Liver (tissue), 9 donors: ENCODE measurements around the gene RAD23B. TPM values are rescaled to one million over a fixed set of nuclear protein-coding genes. Genes with fewer than 3 reads are reported as not detected.

Source experiments
- DNase-seq: peaks from one replicate; pipeline ENCODE4 v3.0.0-alpha.2; 2017; ENCODE audit warnings: low spot score
- H3K27ac ChIP-seq, 2 donors: one replicate each; pipeline ENCODE4 v1.7.0; 2013; ENCODE audit warnings: inconsistent platforms in 2 of 2, low read length in 2 of 2, control low read depth in 1 of 2, low read depth in 1 of 2, mild to moderate bottlenecking in 1 of 2
- H3K27me3 ChIP-seq, 4 donors: one replicate each; pipeline versions ENCODE4 v1.6.1 to v1.7.0; 2013; ENCODE audit warnings: low read length in 3 of 4, inconsistent platforms in 1 of 4, mild to moderate bottlenecking in 1 of 4, moderate library complexity in 1 of 4; ENCODE audit not compliant: control insufficient read depth in 4 of 4, insufficient read depth in 4 of 4
- H3K36me3 ChIP-seq, 4 donors: one replicate each; pipeline versions ENCODE4 v1.6.1 to v1.7.0; 2013; ENCODE audit warnings: low read length in 3 of 4, mild to moderate bottlenecking in 3 of 4, low read depth in 1 of 4, moderate library complexity in 1 of 4; ENCODE audit not compliant: control insufficient read depth in 4 of 4, insufficient read depth in 3 of 4
- H3K4me1 ChIP-seq, 4 donors: one replicate each; pipeline versions ENCODE4 v1.6.1 to v1.7.0; 2013; ENCODE audit warnings: low read length in 3 of 4, mild to moderate bottlenecking in 3 of 4, moderate library complexity in 1 of 4; ENCODE audit not compliant: control insufficient read depth in 4 of 4, insufficient read depth in 4 of 4
- H3K4me3 ChIP-seq, 3 donors: one replicate each; pipeline versions ENCODE4 v1.6.1 to v1.7.0; 2013; ENCODE audit warnings: low read length in 3 of 3, control low read depth in 1 of 3, low read depth in 1 of 3, mild to moderate bottlenecking in 1 of 3
- H3K9ac ChIP-seq, 2 donors: one replicate each; pipeline ENCODE4 v1.7.0; 2013; ENCODE audit warnings: low read length in 2 of 2, mild to moderate bottlenecking in 2 of 2, moderate library complexity in 2 of 2, control low read depth in 1 of 2, low read depth in 1 of 2
- H3K9me3 ChIP-seq, 4 donors: one replicate each; pipeline versions ENCODE4 v1.6.1 to v1.7.0; 2013; ENCODE audit warnings: low read length in 3 of 4; ENCODE audit not compliant: control insufficient read depth in 4 of 4
- EGR1 ChIP-seq, 2 donors: IDR thresholded peaks; 2 replicates each; pipeline ENCODE4 v1.6.1; 2016 to 2018; ENCODE audit warnings: antibody characterized with exemption in 2 of 2, low read depth in 2 of 2
- FOXA1 ChIP-seq: IDR thresholded peaks from 2 replicates; pipeline ENCODE4 v1.6.1; 2016; ENCODE audit warnings: antibody characterized with exemption
- FOXA2 ChIP-seq: IDR thresholded peaks from 2 replicates; pipeline ENCODE4 v1.6.1; 2016; ENCODE audit warnings: antibody characterized with exemption
- GABPA ChIP-seq, 2 donors: IDR thresholded peaks in 1 of 2; conservative IDR thresholded peaks in 1 of 2; 2 replicates each; pipeline ENCODE4 v1.6.1; 2016; ENCODE audit warnings: antibody characterized with exemption in 2 of 2, mild to moderate bottlenecking in 1 of 2, moderate library complexity in 1 of 2
- HNF4A ChIP-seq, 2 donors: conservative IDR thresholded peaks; 2 replicates each; pipeline ENCODE4 v1.6.1; 2016; ENCODE audit warnings: antibody characterized with exemption in 2 of 2, mild to moderate bottlenecking in 2 of 2
- HNF4G ChIP-seq: IDR thresholded peaks from 2 replicates; pipeline ENCODE4 v1.6.1; 2016; ENCODE audit warnings: antibody characterized with exemption
- JUND ChIP-seq, 2 donors: IDR thresholded peaks; 2 replicates each; pipeline ENCODE4 v1.6.1; 2016; ENCODE audit warnings: antibody characterized with exemption in 2 of 2
- NR2F2 ChIP-seq: IDR thresholded peaks from 2 replicates; pipeline ENCODE4 v1.6.1; 2016; ENCODE audit warnings: antibody characterized with exemption
- RAD21 ChIP-seq, 2 donors: IDR thresholded peaks; 2 replicates each; pipeline ENCODE4 v1.6.1; 2016; ENCODE audit warnings: antibody characterized with exemption in 2 of 2, mild to moderate bottlenecking in 2 of 2
- RXRA ChIP-seq, 2 donors: IDR thresholded peaks; 2 replicates each; pipeline ENCODE4 v1.6.1; 2017 to 2018; ENCODE audit warnings: antibody characterized with exemption in 2 of 2, mild to moderate bottlenecking in 1 of 2
- SP1 ChIP-seq: IDR thresholded peaks from 2 replicates; pipeline ENCODE4 v1.6.1; 2018; ENCODE audit warnings: antibody characterized with exemption, mild to moderate bottlenecking
- TAF1 ChIP-seq: conservative IDR thresholded peaks from 2 replicates; pipeline ENCODE4 v1.6.1; 2016; ENCODE audit warnings: antibody characterized with exemption, mild to moderate bottlenecking
- YY1 ChIP-seq: IDR thresholded peaks from 2 replicates; pipeline ENCODE4 v1.6.1; 2016; ENCODE audit warnings: antibody characterized with exemption, mild to moderate bottlenecking
- WGBS: extraction: QIAGEN DNeasy Blood & Tissue Kit; methylation state at CpG from one replicate; pipeline ENCODE4 v1.1.7; 2013; 5-methylcytosine and 5-hydroxymethylcytosine counted together
- polyA plus RNA-seq, 2 donors: library from polyadenylated mRNA; stranded (reverse) in 1 of 2; unstranded in 1 of 2; fragments of 200-250 nt in 1 of 2; fragments of >200 nt in 1 of 2; fragmentation: Nextera tagmentation in 1 of 2; extraction: Ambion mirVana in 1 of 2; gene quantifications; one replicate each; pipeline versions ENCODE4 v1.2.1 to v1.2.3, GENCODE V29; 2013 to 2015
- total RNA-seq, 2 donors: library from RNA; depleted of rRNA; stranded (reverse); fragments of >200 nt; gene quantifications; one replicate each; pipeline ENCODE4 v1.2.3, GENCODE V29; 2014
- TF ChIP-seq, protein P1 (sequence below): IDR thresholded peaks from 2 replicates; pipeline ENCODE4 v1.6.1; 2016; ENCODE audit warnings: antibody characterized with exemption
- TF ChIP-seq, protein P2 (sequence below): IDR thresholded peaks from 2 replicates; pipeline ENCODE4 v1.6.1; 2016; ENCODE audit warnings: antibody characterized with exemption
- TF ChIP-seq, protein P3 (sequence below): fragments of 150-350 bp; IDR thresholded peaks from 2 replicates; pipeline ENCODE4 v1.5.1; 2017; ENCODE audit warnings: improper control_type of control experiment, low read depth, low read length; ENCODE audit not compliant: missing input control
- TF ChIP-seq, protein P4 (sequence below): IDR thresholded peaks from 2 replicates; pipeline ENCODE4 v1.6.1; 2016; ENCODE audit warnings: antibody characterized with exemption
- TF ChIP-seq, protein P5 (sequence below): IDR thresholded peaks from 2 replicates; pipeline ENCODE4 v1.6.1; 2016; ENCODE audit warnings: antibody characterized with exemption, mild to moderate bottlenecking
- donor health status: healthy.
- donor health status: healthy.
- donor health status: healthy.
- donor health status: healthy.
- donor health status: healthy.

The RAD23B gene
- total and polyA plus RNA-seq, 4 donors = 13.6 to 101 (median 61.6) TPM

DNA sequence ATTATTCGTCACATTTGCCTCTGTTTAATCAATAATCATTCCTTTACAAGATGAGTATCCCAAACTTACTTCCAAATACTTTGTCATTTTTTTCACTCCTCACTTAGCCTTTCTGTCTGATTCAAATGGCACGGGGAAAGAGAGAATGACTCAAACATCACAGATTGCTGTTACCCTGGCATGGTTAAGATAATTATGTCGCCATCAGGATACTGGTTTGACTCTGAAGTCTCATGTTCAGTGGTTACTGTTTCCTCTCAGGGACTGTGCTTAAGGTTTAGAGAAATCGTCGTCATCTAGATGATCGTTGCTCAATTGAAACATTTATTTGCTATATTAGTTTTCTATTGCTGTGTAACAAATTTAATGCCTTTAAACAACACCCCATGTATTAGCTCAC, 45.2 kb upstream of the RAD23B start:
- Histone ChIP-seq H3K4me1 (peaks cover 2 to 15% (median 13%) of the 10 kb centered on the region in 4 donors), H3K36me3 (no peaks in the 10 kb centered on the region), H3K27me3 (no peaks in the 10 kb centered on the region), H3K4me3 (no peak overlapping the region), H3K9ac (no peak overlapping the region), H3K27ac (no peak overlapping the region), H3K9me3 (no peaks in the 10 kb centered on the region)
- TF ChIP-seq, protein P1, sequence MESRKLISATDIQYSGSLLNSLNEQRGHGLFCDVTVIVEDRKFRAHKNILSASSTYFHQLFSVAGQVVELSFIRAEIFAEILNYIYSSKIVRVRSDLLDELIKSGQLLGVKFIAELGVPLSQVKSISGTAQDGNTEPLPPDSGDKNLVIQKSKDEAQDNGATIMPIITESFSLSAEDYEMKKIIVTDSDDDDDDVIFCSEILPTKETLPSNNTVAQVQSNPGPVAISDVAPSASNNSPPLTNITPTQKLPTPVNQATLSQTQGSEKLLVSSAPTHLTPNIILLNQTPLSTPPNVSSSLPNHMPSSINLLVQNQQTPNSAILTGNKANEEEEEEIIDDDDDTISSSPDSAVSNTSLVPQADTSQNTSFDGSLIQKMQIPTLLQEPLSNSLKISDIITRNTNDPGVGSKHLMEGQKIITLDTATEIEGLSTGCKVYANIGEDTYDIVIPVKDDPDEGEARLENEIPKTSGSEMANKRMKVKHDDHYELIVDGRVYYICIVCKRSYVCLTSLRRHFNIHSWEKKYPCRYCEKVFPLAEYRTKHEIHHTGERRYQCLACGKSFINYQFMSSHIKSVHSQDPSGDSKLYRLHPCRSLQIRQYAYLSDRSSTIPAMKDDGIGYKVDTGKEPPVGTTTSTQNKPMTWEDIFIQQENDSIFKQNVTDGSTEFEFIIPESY = no peak
- TF ChIP-seq, protein P2, sequence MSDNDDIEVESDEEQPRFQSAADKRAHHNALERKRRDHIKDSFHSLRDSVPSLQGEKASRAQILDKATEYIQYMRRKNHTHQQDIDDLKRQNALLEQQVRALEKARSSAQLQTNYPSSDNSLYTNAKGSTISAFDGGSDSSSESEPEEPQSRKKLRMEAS = no peak
- TF ChIP-seq YY1 = no peak
- TF ChIP-seq EGR1 (IDR thresholded peaks at IDR 0.05; ENCODE audit: low read depth in 2 of 2) = no peak
- no peak for TF ChIP-seq RAD21 (IDR thresholded peaks at IDR 0.05)
- no peak for TF ChIP-seq TAF1
- TF ChIP-seq RXRA (IDR thresholded peaks at IDR 0.05) = no peak
- no peak for TF ChIP-seq NR2F2
- TF ChIP-seq, protein P3, sequence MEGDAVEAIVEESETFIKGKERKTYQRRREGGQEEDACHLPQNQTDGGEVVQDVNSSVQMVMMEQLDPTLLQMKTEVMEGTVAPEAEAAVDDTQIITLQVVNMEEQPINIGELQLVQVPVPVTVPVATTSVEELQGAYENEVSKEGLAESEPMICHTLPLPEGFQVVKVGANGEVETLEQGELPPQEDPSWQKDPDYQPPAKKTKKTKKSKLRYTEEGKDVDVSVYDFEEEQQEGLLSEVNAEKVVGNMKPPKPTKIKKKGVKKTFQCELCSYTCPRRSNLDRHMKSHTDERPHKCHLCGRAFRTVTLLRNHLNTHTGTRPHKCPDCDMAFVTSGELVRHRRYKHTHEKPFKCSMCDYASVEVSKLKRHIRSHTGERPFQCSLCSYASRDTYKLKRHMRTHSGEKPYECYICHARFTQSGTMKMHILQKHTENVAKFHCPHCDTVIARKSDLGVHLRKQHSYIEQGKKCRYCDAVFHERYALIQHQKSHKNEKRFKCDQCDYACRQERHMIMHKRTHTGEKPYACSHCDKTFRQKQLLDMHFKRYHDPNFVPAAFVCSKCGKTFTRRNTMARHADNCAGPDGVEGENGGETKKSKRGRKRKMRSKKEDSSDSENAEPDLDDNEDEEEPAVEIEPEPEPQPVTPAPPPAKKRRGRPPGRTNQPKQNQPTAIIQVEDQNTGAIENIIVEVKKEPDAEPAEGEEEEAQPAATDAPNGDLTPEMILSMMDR = no peak
- TF ChIP-seq SP1 = no peak
- TF ChIP-seq, protein P4, sequence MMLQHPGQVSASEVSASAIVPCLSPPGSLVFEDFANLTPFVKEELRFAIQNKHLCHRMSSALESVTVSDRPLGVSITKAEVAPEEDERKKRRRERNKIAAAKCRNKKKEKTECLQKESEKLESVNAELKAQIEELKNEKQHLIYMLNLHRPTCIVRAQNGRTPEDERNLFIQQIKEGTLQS = no peak
- TF ChIP-seq, protein P5, sequence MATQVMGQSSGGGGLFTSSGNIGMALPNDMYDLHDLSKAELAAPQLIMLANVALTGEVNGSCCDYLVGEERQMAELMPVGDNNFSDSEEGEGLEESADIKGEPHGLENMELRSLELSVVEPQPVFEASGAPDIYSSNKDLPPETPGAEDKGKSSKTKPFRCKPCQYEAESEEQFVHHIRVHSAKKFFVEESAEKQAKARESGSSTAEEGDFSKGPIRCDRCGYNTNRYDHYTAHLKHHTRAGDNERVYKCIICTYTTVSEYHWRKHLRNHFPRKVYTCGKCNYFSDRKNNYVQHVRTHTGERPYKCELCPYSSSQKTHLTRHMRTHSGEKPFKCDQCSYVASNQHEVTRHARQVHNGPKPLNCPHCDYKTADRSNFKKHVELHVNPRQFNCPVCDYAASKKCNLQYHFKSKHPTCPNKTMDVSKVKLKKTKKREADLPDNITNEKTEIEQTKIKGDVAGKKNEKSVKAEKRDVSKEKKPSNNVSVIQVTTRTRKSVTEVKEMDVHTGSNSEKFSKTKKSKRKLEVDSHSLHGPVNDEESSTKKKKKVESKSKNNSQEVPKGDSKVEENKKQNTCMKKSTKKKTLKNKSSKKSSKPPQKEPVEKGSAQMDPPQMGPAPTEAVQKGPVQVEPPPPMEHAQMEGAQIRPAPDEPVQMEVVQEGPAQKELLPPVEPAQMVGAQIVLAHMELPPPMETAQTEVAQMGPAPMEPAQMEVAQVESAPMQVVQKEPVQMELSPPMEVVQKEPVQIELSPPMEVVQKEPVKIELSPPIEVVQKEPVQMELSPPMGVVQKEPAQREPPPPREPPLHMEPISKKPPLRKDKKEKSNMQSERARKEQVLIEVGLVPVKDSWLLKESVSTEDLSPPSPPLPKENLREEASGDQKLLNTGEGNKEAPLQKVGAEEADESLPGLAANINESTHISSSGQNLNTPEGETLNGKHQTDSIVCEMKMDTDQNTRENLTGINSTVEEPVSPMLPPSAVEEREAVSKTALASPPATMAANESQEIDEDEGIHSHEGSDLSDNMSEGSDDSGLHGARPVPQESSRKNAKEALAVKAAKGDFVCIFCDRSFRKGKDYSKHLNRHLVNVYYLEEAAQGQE = no peak
- no peak for TF ChIP-seq GABPA (IDR thresholded peaks at IDR 0.05 in 1 of 2, conservative IDR thresholded peaks at IDR 0.05 in 1 of 2)
- TF ChIP-seq FOXA1 = no peak
- TF ChIP-seq HNF4G = no peak
- no peak for TF ChIP-seq HNF4A (conservative IDR thresholded peaks at IDR 0.05)
- TF ChIP-seq FOXA2 = no peak
- no peak for TF ChIP-seq JUND (IDR thresholded peaks at IDR 0.05)
- DNase-seq = no peak
- 91% methylated on average over 6 of the region's 6 CpGs for WGBS
